Muscle layer of colon (tissue), 2 donors: ENCODE data around the gene PRKAG3.

Experiments
- H3K27ac ChIP-seq: one replicate; pipeline ENCODE4 v1.7.0; 2013; ENCODE audit warnings: low read depth, mild to moderate bottlenecking, low read length, moderate library complexity
- H3K27me3 ChIP-seq, 2 donors: one replicate each; pipeline ENCODE4 v1.7.0; 2013; ENCODE audit warnings: low read length in 2 of 2, mild to moderate bottlenecking in 2 of 2; ENCODE audit not compliant: insufficient read depth in 2 of 2, control insufficient read depth in 1 of 2
- H3K36me3 ChIP-seq: one replicate; pipeline ENCODE4 v1.7.0; 2013; ENCODE audit warnings: mild to moderate bottlenecking, low read length; ENCODE audit not compliant: insufficient read depth
- H3K4me1 ChIP-seq: one replicate; pipeline ENCODE4 v1.7.0; 2013; ENCODE audit warnings: mild to moderate bottlenecking, low read length; ENCODE audit not compliant: insufficient read depth
- H3K4me3 ChIP-seq, 2 donors: one replicate each; pipeline ENCODE4 v1.7.0; 2013; ENCODE audit warnings: low read length in 2 of 2, low read depth in 1 of 2, mild to moderate bottlenecking in 1 of 2, moderate library complexity in 1 of 2
- H3K9ac ChIP-seq: one replicate; pipeline ENCODE4 v1.7.0; 2013; ENCODE audit warnings: low read length
- H3K9me3 ChIP-seq: one replicate; pipeline ENCODE4 v1.7.0; 2013; ENCODE audit warnings: mild to moderate bottlenecking, low read length
- donor health status: abdominal sarcoma.
- donor health status: Adenocarcinoma of cecum.

Gene PRKAG3

DNA sequence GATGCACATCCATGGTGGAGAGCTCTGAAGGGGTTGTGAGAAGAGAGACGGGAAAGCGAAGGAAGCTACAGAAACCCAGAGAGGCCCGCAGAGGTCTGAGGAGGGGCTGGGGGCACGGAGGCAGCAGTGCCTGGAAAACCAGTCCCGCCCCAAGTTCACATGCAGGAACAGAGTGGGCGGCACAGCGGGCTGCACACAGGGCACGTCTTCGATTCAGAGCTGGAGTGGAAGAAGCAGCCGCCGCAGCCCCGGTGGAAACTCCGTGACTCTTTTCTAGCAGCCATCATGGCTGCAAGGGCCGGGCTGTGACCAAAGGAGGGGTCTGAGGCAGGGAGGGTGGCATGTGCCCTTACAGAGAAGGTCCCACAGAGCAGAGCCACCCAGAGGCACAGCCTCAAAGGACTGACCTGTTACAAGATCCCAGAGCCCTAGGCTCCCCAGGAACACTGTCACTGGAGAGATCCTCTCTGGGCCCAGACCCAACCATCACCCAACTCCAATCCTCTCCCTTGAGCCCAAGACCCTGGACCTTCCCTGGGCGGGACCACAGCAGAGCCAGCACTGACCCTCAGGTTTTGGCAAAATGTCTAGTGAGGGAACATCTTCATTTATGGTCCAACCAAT, 10.7 kb downstream of the PRKAG3 start:
- peaks cover 9% of the 10 kb centered on the region for H3K36me3 ChIP-seq
- H3K27me3 ChIP-seq: no peaks in the 10 kb centered on the region
- no peak overlapping the region for H3K4me3 ChIP-seq
- H3K9ac ChIP-seq: no peak overlapping the region
- no peaks in the 10 kb centered on the region for H3K9me3 ChIP-seq
- no peak overlapping the region for H3K27ac ChIP-seq
- H3K4me1 ChIP-seq: no peaks in the 10 kb centered on the region

DNA sequence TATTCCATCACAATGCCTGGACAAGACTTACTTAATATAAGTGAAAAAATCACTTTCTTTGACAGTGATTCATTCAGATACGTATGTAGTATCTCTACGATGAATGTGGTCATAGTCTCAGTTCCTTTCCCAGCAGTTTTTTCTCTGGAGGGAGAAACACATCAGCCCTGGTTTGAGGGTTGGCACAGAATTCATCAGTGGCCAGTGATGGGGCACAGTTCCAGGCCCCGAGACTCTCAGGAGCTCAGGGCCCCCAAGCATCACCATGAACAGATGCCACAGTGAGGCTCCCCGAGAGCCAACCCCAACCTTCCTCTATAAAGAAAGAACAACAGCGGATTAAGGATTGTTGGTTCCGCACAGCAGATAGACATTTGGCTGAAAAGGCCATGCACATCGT, 12.5 kb downstream of the PRKAG3 start:
- Histone ChIP-seq H3K27ac (no peak overlapping the region), H3K4me3 (no peak overlapping the region), H3K36me3 (peaks cover 18% of the 10 kb centered on the region), H3K27me3 (no peaks in the 10 kb centered on the region), H3K4me1 (no peaks in the 10 kb centered on the region), H3K9me3 (no peaks in the 10 kb centered on the region), H3K9ac (no peak overlapping the region)

DNA sequence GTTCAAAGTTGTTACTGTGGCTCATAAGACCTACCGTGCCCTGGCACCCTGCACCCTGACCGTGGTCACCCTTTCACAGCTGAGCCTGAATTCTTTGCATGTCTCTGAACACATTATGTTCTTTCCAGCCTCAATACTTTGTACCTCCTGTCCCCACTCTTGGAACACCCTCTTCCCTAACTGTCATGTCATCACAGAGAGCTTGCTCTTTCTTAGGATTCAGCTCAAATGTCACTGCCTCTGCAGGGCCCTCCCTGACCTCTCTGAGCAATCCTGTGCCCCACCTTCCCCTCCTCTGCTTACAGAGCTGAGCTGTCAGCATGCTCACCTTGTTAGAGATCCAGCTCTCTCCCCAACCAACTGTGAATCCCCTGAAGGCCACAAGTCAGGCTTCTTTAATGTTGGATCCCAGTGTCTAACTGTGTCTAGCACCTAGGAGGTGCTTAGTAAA, 15.0 kb downstream of the PRKAG3 start:
- H3K4me3 ChIP-seq: no peak overlapping the region
- H3K27me3 ChIP-seq: no peaks in the 10 kb centered on the region
- H3K9ac ChIP-seq: no peak overlapping the region
- peaks cover 38% of the 10 kb centered on the region for H3K36me3 ChIP-seq
- H3K9me3 ChIP-seq: no peaks in the 10 kb centered on the region
- no peak overlapping the region for H3K27ac ChIP-seq
- no peaks in the 10 kb centered on the region for H3K4me1 ChIP-seq

DNA sequence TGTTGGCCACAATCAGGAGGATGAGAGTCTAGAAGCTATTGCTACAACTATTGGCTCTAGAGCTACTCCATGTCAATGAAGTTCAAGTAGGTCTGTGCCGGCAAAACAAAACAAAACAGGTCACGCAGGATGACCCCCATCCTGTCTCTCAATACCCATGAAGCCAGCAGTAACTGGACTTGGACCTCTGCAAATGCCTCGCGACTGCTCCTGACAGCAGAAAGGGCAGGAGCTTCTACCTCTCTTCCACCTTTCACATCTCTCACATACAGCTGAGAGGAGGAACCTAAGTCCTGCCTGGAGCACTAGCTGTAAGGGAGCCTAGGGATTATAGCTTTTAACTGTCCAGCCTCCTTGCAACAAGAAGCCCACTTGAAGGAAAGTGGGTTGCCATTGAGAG, 16.0 kb downstream of the PRKAG3 start:
- no peak overlapping the region for H3K4me3 ChIP-seq
- no peaks in the 10 kb centered on the region for H3K4me1 ChIP-seq
- H3K27me3 ChIP-seq: no peaks in the 10 kb centered on the region
- no peaks in the 10 kb centered on the region for H3K9me3 ChIP-seq
- H3K9ac ChIP-seq: no peak overlapping the region
- no peak overlapping the region for H3K27ac ChIP-seq
- peaks cover 38% of the 10 kb centered on the region for H3K36me3 ChIP-seq

GRCh38 chr2:218815244-218815637, 16.4 kb downstream of the PRKAG3 start:
- H3K27ac ChIP-seq: no peak overlapping the region
- H3K4me3 ChIP-seq: no peak overlapping the region
- peaks cover 38% of the 10 kb centered on the region for H3K36me3 ChIP-seq
- H3K4me1 ChIP-seq: no peaks in the 10 kb centered on the region
- H3K9ac ChIP-seq: no peak overlapping the region
- no peaks in the 10 kb centered on the region for H3K9me3 ChIP-seq
- H3K27me3 ChIP-seq: no peaks in the 10 kb centered on the region

- H3K27ac ChIP-seq: no peak overlapping the region
- H3K4me1 ChIP-seq: no peaks in the 10 kb centered on the region
- H3K27me3 ChIP-seq: no peaks in the 10 kb centered on the region
- no peaks in the 10 kb centered on the region for H3K9me3 ChIP-seq
- H3K4me3 ChIP-seq: no peak overlapping the region
- H3K36me3 ChIP-seq: peaks cover 38% of the 10 kb centered on the region
- no peak overlapping the region for H3K9ac ChIP-seq
Observed at GRCh38 chr2:218814540-218815243, 16.9 kb downstream of the PRKAG3 start.

GRCh38 chr2:218813771-218814460, 17.7 kb downstream of the PRKAG3 start:
- H3K4me1 ChIP-seq: no peaks in the 10 kb centered on the region
- peaks cover 38% of the 10 kb centered on the region for H3K36me3 ChIP-seq
- H3K27ac ChIP-seq: no peak overlapping the region
- H3K27me3 ChIP-seq: no peaks in the 10 kb centered on the region
- H3K4me3 ChIP-seq: no peak overlapping the region
- no peaks in the 10 kb centered on the region for H3K9me3 ChIP-seq
- H3K9ac ChIP-seq: no peak overlapping the region

- Histone ChIP-seq H3K36me3 (peaks cover 38% of the 10 kb centered on the region), H3K4me1 (peaks cover 4% of the 10 kb centered on the region), H3K9ac (no peak overlapping the region), H3K27me3 (no peaks in the 10 kb centered on the region), H3K27ac (no peak overlapping the region), H3K4me3 (no peak overlapping the region), H3K9me3 (no peaks in the 10 kb centered on the region)
Observed at GRCh38 chr2:218812861-218813260, 18.7 kb downstream of the PRKAG3 start.

GRCh38 chr2:218812096-218812815, 19.3 kb downstream of the PRKAG3 start:
- Histone ChIP-seq H3K27me3 (no peaks in the 10 kb centered on the region), H3K9ac (no peak overlapping the region), H3K27ac (no peak overlapping the region), H3K9me3 (no peaks in the 10 kb centered on the region), H3K36me3 (peaks cover 38% of the 10 kb centered on the region), H3K4me3 (no peak overlapping the region), H3K4me1 (peaks cover 4% of the 10 kb centered on the region)

- no peaks in the 10 kb centered on the region for H3K27me3 ChIP-seq
- H3K9me3 ChIP-seq: no peaks in the 10 kb centered on the region
- H3K4me3 ChIP-seq: no peak overlapping the region
- no peak overlapping the region for H3K27ac ChIP-seq
- peaks cover 34% of the 10 kb centered on the region for H3K36me3 ChIP-seq
- peaks cover 8% of the 10 kb centered on the region for H3K4me1 ChIP-seq
- no peak overlapping the region for H3K9ac ChIP-seq
Observed at GRCh38 chr2:218811382-218811781, 20.2 kb downstream of the PRKAG3 start.

DNA sequence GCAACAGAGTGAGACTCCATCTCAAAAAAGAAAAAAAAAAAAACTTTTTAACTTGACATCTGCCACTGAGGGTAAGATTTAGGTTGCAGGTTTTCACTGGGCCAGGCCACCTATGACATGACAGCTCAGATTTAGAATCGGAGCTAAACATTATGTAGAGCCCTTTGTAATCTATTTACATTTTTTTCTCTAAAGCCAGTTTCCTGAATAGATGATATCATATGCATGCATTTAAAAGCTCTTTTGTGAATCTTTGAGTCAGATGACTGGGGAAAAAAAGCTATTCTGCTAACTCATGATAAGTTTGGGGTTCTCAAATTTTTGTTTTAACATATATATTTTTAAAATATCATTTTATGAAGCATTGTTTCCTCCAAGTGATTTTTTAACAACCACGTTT, 21.3 kb downstream of the PRKAG3 start:
- H3K36me3 ChIP-seq: peaks cover 29% of the 10 kb centered on the region
- no peaks in the 10 kb centered on the region for H3K9me3 ChIP-seq
- H3K4me3 ChIP-seq: no peak overlapping the region
- no peaks in the 10 kb centered on the region for H3K27me3 ChIP-seq
- H3K4me1 ChIP-seq: peaks cover 18% of the 10 kb centered on the region
- no peak overlapping the region for H3K27ac ChIP-seq
- H3K9ac ChIP-seq: no peak overlapping the region
